ENCODE measurements around the gene MRGPRF. TPM values are rescaled to one million over a fixed set of nuclear protein-coding genes. Genes with fewer than 3 reads are reported as not detected.

The MRGPRF gene
- total RNA-seq, 6 experiments from 2014 or later, result 51.4 to 74.9 (median 63.9) TPM

DNA sequence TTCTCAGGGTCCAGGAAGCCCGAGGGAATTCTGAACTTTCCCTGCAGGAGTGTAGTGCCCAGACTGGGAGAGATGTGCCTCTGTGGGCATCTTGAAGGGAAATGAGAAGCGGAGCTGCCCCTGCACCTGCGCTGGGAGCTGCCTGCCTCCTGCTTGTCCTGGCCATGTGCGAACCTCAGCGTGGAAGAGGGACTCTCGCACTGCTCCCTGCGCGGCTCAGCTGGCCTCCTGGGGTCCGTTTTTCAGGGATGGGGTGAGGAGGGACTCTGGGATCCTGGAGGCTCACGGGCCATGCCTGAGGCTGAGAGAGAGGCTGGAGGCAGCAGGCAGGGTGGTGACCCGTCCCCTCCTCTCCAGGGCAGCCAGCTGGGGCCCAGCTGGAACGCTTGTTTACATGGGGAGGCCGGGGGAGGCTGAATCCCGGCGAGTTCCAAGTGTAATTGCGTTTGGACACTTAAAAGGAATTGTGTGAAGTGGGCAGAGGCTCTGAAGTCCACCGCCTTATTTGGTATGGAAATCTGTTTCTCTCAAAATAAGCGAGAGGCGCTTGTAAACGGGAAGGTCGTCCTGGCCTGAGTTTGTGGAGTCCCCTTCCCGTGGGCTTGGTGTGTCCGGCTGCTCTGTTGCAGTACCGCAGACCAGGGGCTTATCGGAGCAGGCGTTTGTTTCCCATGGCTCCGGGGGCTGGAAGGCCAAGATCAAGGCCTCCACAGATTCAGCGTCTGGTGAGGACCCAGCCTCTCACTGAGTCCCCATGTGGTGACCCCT, 1.2 kb upstream of the MRGPRF start:
- no peaks in the 10 kb centered on the region for H3K9me3 Mint-ChIP-seq
- peak overlapping the region; percentile 87 for H3K4me3 Mint-ChIP-seq

DNA sequence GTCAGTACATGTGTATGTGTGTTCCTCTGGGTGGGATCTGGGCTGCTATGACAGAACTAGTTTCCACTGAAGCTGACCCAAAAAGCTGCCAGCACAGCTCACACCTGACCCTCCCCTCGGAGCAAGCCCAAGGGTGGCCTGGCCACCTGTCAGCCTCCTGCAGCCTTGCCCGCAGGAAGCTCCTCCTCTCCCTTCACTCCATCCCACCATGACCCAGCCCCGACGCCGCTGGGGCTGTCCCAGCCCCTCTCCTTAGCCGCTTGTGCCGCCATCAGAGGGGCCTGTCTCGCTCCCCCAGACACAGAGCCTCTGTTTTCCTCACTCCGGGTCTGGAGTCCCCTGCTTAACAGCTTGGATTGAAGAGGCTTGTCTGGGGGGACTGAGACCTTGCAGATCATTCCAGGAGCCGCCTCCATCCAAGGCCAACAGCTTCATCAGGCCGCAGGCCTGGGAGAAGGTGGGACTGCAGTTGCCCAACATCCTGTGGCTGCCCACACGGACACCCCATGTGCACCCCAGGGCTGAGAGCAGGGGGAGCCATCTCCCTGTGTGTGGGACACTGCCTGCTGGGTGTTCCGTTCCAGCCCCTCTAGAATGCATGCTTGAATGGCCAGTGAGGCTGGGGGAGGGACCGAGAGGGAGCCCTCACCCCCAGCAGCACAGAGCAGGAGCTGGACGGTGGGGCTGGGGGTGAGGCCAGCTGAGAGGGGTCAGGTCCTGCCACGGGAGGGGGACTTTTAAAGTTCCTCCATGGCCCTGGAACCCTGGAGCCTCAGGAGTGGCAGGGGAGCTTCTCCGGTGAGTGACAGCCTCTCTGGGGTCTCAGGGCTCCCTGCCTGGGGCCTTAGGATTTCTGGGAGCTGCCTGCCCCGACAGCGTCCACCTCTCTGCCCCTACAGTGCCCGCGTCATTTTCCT, 696 bp downstream of the MRGPRF start:
- Mint-ChIP-seq H3K27ac (peak overlapping the region; percentile 84), H3K36me3 (ENCODE audit: low read depth) (peaks cover 7% of the 10 kb centered on the region; the same call in 1 of the 2 replicates), H3K27me3 (ENCODE audit: insufficient read depth) (peaks cover 9% of the 10 kb centered on the region), H3K4me1 (ENCODE audit: low read depth) (peaks cover 51% of the 10 kb centered on the region), H3K9me3 (no peaks in the 10 kb centered on the region), H3K4me3 (peak overlapping the region; percentile 87)
- TF ChIP-seq, protein P1, sequence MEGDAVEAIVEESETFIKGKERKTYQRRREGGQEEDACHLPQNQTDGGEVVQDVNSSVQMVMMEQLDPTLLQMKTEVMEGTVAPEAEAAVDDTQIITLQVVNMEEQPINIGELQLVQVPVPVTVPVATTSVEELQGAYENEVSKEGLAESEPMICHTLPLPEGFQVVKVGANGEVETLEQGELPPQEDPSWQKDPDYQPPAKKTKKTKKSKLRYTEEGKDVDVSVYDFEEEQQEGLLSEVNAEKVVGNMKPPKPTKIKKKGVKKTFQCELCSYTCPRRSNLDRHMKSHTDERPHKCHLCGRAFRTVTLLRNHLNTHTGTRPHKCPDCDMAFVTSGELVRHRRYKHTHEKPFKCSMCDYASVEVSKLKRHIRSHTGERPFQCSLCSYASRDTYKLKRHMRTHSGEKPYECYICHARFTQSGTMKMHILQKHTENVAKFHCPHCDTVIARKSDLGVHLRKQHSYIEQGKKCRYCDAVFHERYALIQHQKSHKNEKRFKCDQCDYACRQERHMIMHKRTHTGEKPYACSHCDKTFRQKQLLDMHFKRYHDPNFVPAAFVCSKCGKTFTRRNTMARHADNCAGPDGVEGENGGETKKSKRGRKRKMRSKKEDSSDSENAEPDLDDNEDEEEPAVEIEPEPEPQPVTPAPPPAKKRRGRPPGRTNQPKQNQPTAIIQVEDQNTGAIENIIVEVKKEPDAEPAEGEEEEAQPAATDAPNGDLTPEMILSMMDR (IDR thresholded peaks at IDR 0.05), result peak; percentile 28; the same call in 1 of the 2 replicates
- DNase-seq, result peak; percentile 68

More for the DNA sequence above, 1.2 kb upstream of the MRGPRF start:
- Mint-ChIP-seq H3K27ac (peak overlapping the region; percentile 84; the same call in 1 of the 2 replicates), H3K36me3 (ENCODE audit: low read depth) (no peaks in the 10 kb centered on the region), H3K27me3 (ENCODE audit: insufficient read depth) (peaks cover 9% of the 10 kb centered on the region), H3K4me1 (ENCODE audit: low read depth) (peaks cover 46% of the 10 kb centered on the region)
- TF ChIP-seq, protein P1 (IDR thresholded peaks at IDR 0.05), result no peak
- no peak for DNase-seq

DNA sequence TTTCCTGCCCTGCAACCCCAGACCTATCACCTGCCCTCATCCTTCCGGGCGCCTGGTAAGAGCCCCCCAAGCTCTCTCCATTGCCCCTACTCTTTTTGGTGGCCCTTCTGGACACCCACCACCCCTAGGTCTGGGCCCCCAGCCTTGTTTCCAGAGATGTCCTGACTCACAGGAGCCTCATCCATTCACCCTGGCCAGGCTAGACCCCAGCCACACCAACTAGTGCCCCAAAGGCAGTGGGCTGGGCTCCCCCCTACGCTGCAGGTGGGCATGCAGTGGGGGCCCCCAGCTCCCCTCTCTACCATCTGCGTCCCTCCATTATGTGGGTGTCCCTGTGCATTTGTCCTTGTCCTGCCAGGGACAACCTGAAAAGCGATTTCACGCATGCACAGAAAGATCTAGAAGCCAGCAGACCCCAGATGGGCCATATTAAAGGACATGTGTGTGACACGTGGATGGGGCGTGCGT, 1.4 kb downstream of the MRGPRF start:
- Mint-ChIP-seq H3K27me3 (ENCODE audit: insufficient read depth) (peaks cover 7% of the 10 kb centered on the region), H3K4me1 (ENCODE audit: low read depth) (peaks cover 54% of the 10 kb centered on the region), H3K9me3 (no peaks in the 10 kb centered on the region), H3K36me3 (ENCODE audit: low read depth) (peaks cover 9% of the 10 kb centered on the region; the same call in 1 of the 2 replicates), H3K4me3 (peak overlapping the region; percentile 87), H3K27ac (peak overlapping the region; percentile 84)
- DNase-seq, result no peak
- TF ChIP-seq, protein P1 (IDR thresholded peaks at IDR 0.05), result no peak

DNA sequence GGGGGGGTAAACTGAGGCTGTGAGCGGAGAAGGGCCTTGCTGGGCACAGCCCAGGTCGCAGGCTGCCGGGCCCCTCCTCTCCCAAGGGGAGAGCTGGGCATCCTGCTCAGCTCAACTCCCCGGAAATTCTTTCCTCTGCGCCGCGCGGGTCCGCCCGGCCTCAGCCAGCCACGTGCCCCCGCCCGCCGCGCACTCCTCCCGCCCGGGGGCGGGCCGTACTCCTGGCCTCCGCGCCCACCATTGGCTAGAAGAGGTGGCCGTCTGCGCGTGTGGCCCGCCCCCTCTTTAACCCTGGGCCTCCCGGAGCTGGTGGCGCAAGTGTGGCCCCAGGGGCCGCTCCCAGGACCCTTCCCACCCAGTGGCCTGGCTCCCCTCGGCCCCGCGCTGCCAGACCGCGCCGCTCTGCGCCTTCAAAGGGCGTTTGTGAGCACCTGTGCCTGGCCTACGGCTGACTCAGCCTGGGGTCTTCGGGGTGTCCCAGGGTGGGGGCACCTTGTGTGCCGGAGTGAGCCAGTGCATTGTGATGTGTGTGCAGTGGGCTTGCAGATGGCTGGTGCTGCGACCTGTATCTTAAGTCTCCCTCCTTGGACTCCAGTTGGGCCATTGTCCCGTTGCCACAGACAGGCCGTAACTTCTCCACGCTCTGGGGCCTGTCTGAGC, 2.0 kb downstream of the MRGPRF start:
- H3K27ac Mint-ChIP-seq, result peak overlapping the region; percentile 98
- peak overlapping the region; percentile 87 for H3K4me3 Mint-ChIP-seq
- peaks cover 54% of the 10 kb centered on the region for H3K4me1 Mint-ChIP-seq (ENCODE audit: low read depth)
- H3K9me3 Mint-ChIP-seq, result no peaks in the 10 kb centered on the region
- TF ChIP-seq, protein P1 (IDR thresholded peaks at IDR 0.05), result no peak
- peak; percentile 75 for DNase-seq
- peaks cover 6% of the 10 kb centered on the region for H3K27me3 Mint-ChIP-seq (ENCODE audit: insufficient read depth)
- peaks cover 9% of the 10 kb centered on the region; the same call in 1 of the 2 replicates for H3K36me3 Mint-ChIP-seq (ENCODE audit: low read depth)

DNA sequence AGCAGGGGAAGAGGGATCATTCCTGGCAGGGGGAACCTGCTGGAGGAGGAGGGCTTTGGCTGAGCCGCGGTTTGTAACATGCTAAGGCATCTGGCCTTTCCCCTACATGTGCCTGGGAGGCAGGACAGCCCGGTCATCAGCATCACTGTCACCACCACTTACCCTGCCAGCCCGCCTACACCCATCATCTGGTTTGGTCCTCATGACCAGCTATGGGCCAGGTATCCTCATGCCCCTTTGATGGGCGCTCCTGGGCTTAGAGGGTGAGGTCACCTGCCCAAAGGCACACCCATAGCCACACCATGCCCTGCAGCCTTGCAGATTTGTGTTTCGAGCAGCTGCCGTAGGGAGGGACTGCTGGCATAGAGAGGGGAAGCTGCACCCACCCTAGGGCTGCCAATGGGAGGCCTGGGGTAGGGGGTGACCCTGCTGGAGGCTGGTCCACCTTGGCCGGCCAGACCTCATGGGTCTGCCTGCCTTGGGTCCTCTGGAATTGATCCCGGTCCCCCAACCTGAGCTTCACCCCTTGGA, 2.6 kb downstream of the MRGPRF start:
- no peak for DNase-seq
- H3K27ac Mint-ChIP-seq, result peak overlapping the region; percentile 98
- H3K4me1 Mint-ChIP-seq (ENCODE audit: low read depth), result peaks cover 54% of the 10 kb centered on the region

More for the DNA sequence above, 2.6 kb downstream of the MRGPRF start:
- H3K9me3 Mint-ChIP-seq, result no peaks in the 10 kb centered on the region
- H3K27me3 Mint-ChIP-seq (ENCODE audit: insufficient read depth), result peaks cover 8% of the 10 kb centered on the region
- TF ChIP-seq, protein P1 (IDR thresholded peaks at IDR 0.05), result no peak
- H3K36me3 Mint-ChIP-seq (ENCODE audit: low read depth), result peaks cover 9% of the 10 kb centered on the region; the same call in 1 of the 2 replicates
- H3K4me3 Mint-ChIP-seq, result peak overlapping the region; percentile 76

Measured in HFFc6 (cell line).